ENCODE data around the gene MINDY2.
A peak's percentile ranks its signal among the peaks of the same experiment; 100 is the strongest.

Gene MINDY2

DNA sequence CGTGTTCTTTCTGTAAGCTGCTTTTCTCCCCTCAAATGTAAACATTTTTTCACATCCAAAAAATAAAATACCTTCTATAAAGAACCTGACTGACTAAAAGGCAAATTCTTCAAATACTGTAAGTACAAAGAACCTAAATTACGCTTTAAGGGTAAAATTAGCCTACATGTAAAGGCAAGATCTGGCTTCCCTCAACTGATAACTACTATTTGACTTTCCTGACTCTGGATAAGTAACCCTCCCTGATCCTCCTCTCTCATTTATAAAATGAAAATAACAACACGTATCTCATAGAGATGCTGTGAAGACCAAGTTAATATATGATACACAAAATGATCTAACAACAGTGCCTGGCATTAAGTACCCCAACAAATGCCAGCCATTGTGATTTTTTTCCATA, 33.8 kb upstream of the MINDY2 start:
- no peak overlapping the region for H3K23ac ChIP-seq (ENCODE audit: low read length in 2 of 2)
- no peak overlapping the region for H4K8ac ChIP-seq (ENCODE audit: low read length)
- no peaks in the 10 kb centered on the region for H3K36me3 ChIP-seq (ENCODE audit: control insufficient read depth in 1 of 2, insufficient read depth in 2 of 2, low read depth in 1 of 2, low read length in 2 of 2)
- H3K9me3 ChIP-seq (ENCODE audit: control insufficient read depth, low read length) = no peaks in the 10 kb centered on the region
- no peak overlapping the region for H3K18ac ChIP-seq (ENCODE audit: low read depth in 1 of 2, low read length in 2 of 2)
- H3K79me1 ChIP-seq (replicated peaks; ENCODE audit: low read length, poor library complexity, severe bottlenecking) = no peaks in the 10 kb centered on the region
- WGBS = 94% methylated on average over 3 of the region's 3 CpGs
- no peak overlapping the region for H2BK5ac ChIP-seq (ENCODE audit: low read depth, low read length, poor library complexity, severe bottlenecking)
- H3K27ac ChIP-seq (ENCODE audit: low read length, poor library complexity, severe bottlenecking) = no peak overlapping the region
- H2AFZ ChIP-seq (ENCODE audit: low read depth, low read length) = no peak overlapping the region
- peaks cover 4% of the 10 kb centered on the region for H3K4me1 ChIP-seq (ENCODE audit: control insufficient read depth, insufficient read depth, low read depth, low read length)
- H2BK120ac ChIP-seq (ENCODE audit: low read depth, low read length) = no peak overlapping the region
- H3K14ac ChIP-seq (ENCODE audit: low read length in 2 of 2) = no peak overlapping the region
- no peak overlapping the region for H3K9ac ChIP-seq (ENCODE audit: low read length)
- no peak for DNase-seq
- no peak overlapping the region for H2AK5ac ChIP-seq (ENCODE audit: low read length, severe bottlenecking)
- H2BK15ac ChIP-seq (ENCODE audit: low read depth, poor library complexity, severe bottlenecking) = no peak overlapping the region
- no peak overlapping the region for H3K4ac ChIP-seq (ENCODE audit: low read depth in 1 of 2, low read length in 2 of 2)
- no peak overlapping the region for H3K4me3 ChIP-seq (ENCODE audit: insufficient read depth in 1 of 2, low read depth in 1 of 2, low read length in 2 of 2)
- H2BK12ac ChIP-seq (ENCODE audit: low read length in 2 of 2) = no peak overlapping the region
- no peaks in the 10 kb centered on the region for H3K27me3 ChIP-seq (ENCODE audit: control insufficient read depth in 1 of 2, insufficient read depth in 1 of 2, low read length in 2 of 2)
- H3K4me2 ChIP-seq (ENCODE audit: low read length, poor library complexity, severe bottlenecking) = no peak overlapping the region
- H4K91ac ChIP-seq (ENCODE audit: low read length) = no peak overlapping the region

DNA sequence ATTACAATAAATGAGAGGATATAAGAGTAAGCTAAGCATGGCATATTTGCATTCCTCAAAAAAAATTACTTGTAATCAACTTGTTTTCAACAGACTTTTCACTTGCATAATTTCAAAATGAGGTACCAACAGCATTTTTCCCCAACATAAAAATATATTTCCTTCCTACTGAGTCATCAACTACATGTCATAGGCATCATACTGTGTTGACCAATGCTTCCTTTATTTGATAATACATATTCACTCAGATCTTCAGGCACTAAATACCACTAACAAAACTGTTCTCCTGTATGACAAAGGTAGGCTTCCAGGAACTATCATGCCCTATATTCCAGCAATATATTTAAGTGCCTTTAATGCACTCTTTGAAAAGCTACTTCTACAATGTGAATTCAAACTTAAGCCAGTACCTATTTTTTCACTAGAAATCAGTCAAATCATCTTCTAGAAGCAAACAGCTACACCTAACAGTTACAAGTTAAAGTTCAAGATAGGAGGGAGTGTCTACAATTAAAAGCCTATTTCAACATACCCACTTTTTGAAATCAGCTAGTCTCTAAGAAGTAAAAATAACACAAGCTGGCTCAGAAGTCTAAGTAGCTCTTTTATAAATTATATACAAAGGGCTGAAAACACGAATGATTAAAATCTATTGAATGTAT, 32.9 kb upstream of the MINDY2 start:
- no peak overlapping the region for H3K18ac ChIP-seq (ENCODE audit: low read depth in 1 of 2, low read length in 2 of 2)
- peak; percentile 23 for DNase-seq
- H3K27ac ChIP-seq (ENCODE audit: low read length, poor library complexity, severe bottlenecking) = no peak overlapping the region
- no peak overlapping the region for H2BK15ac ChIP-seq (ENCODE audit: low read depth, poor library complexity, severe bottlenecking)
- H2AFZ ChIP-seq (ENCODE audit: low read depth, low read length) = no peak overlapping the region
- H3K4me2 ChIP-seq (ENCODE audit: low read length, poor library complexity, severe bottlenecking) = no peak overlapping the region
- no peak overlapping the region for H2BK5ac ChIP-seq (ENCODE audit: low read depth, low read length, poor library complexity, severe bottlenecking)
- no CpG with 5 or more reads among the region's 1 CpG for WGBS
- no peaks in the 10 kb centered on the region for H3K9me3 ChIP-seq (ENCODE audit: control insufficient read depth, low read length)
- no peak overlapping the region for H2BK12ac ChIP-seq (ENCODE audit: low read length in 2 of 2)
- H3K36me3 ChIP-seq (ENCODE audit: control insufficient read depth in 1 of 2, insufficient read depth in 2 of 2, low read depth in 1 of 2, low read length in 2 of 2) = no peaks in the 10 kb centered on the region
- no peak overlapping the region for H2AK5ac ChIP-seq (ENCODE audit: low read length, severe bottlenecking)
- no peak overlapping the region for H4K8ac ChIP-seq (ENCODE audit: low read length)
- H3K79me1 ChIP-seq (replicated peaks; ENCODE audit: low read length, poor library complexity, severe bottlenecking) = no peaks in the 10 kb centered on the region
- H3K14ac ChIP-seq (ENCODE audit: low read length in 2 of 2) = no peak overlapping the region
- no peak overlapping the region for H3K4me3 ChIP-seq (ENCODE audit: insufficient read depth in 1 of 2, low read depth in 1 of 2, low read length in 2 of 2)
- H4K91ac ChIP-seq (ENCODE audit: low read length) = no peak overlapping the region
- H3K9ac ChIP-seq (ENCODE audit: low read length) = no peak overlapping the region
- no peaks in the 10 kb centered on the region for H3K27me3 ChIP-seq (ENCODE audit: control insufficient read depth in 1 of 2, insufficient read depth in 1 of 2, low read length in 2 of 2)
- no peak overlapping the region for H3K4ac ChIP-seq (ENCODE audit: low read depth in 1 of 2, low read length in 2 of 2)
- no peak overlapping the region for H3K23ac ChIP-seq (ENCODE audit: low read length in 2 of 2)
- H3K4me1 ChIP-seq (ENCODE audit: control insufficient read depth, insufficient read depth, low read depth, low read length) = peaks cover 9% of the 10 kb centered on the region
- H2BK120ac ChIP-seq (ENCODE audit: low read depth, low read length) = no peak overlapping the region

GRCh38 chr15:58740436-58740835, 30.7 kb upstream of the MINDY2 start:
- no peak overlapping the region for H2AK5ac ChIP-seq (ENCODE audit: low read length, severe bottlenecking)
- H3K27me3 ChIP-seq (ENCODE audit: control insufficient read depth in 1 of 2, insufficient read depth in 1 of 2, low read length in 2 of 2) = no peaks in the 10 kb centered on the region
- H2BK15ac ChIP-seq (ENCODE audit: low read depth, poor library complexity, severe bottlenecking) = no peak overlapping the region
- no peak overlapping the region for H2BK5ac ChIP-seq (ENCODE audit: low read depth, low read length, poor library complexity, severe bottlenecking)
- H3K9ac ChIP-seq (ENCODE audit: low read length) = no peak overlapping the region
- no peak overlapping the region for H2AFZ ChIP-seq (ENCODE audit: low read depth, low read length)
- no peak overlapping the region for H3K23ac ChIP-seq (ENCODE audit: low read length in 2 of 2)
- H3K4me3 ChIP-seq (ENCODE audit: insufficient read depth in 1 of 2, low read depth in 1 of 2, low read length in 2 of 2) = no peak overlapping the region
- H4K8ac ChIP-seq (ENCODE audit: low read length) = no peak overlapping the region
- no peak overlapping the region for H3K14ac ChIP-seq (ENCODE audit: low read length in 2 of 2)
- H3K4me2 ChIP-seq (ENCODE audit: low read length, poor library complexity, severe bottlenecking) = no peak overlapping the region
- H2BK12ac ChIP-seq (ENCODE audit: low read length in 2 of 2) = no peak overlapping the region
- no CpG with 5 or more reads among the region's 4 CpGs for WGBS
- no peaks in the 10 kb centered on the region for H3K79me1 ChIP-seq (replicated peaks; ENCODE audit: low read length, poor library complexity, severe bottlenecking)
- no peaks in the 10 kb centered on the region for H3K9me3 ChIP-seq (ENCODE audit: control insufficient read depth, low read length)
- no peak overlapping the region for H3K18ac ChIP-seq (ENCODE audit: low read depth in 1 of 2, low read length in 2 of 2)
- no peak overlapping the region for H3K4ac ChIP-seq (ENCODE audit: low read depth in 1 of 2, low read length in 2 of 2)
- peaks cover 8% of the 10 kb centered on the region for H3K4me1 ChIP-seq (ENCODE audit: control insufficient read depth, insufficient read depth, low read depth, low read length)
- H2BK120ac ChIP-seq (ENCODE audit: low read depth, low read length) = no peak overlapping the region
- H3K27ac ChIP-seq (ENCODE audit: low read length, poor library complexity, severe bottlenecking) = no peak overlapping the region
- no peaks in the 10 kb centered on the region for H3K36me3 ChIP-seq (ENCODE audit: control insufficient read depth in 1 of 2, insufficient read depth in 2 of 2, low read depth in 1 of 2, low read length in 2 of 2)
- no peak overlapping the region for H4K91ac ChIP-seq (ENCODE audit: low read length)
- no peak for DNase-seq

DNA sequence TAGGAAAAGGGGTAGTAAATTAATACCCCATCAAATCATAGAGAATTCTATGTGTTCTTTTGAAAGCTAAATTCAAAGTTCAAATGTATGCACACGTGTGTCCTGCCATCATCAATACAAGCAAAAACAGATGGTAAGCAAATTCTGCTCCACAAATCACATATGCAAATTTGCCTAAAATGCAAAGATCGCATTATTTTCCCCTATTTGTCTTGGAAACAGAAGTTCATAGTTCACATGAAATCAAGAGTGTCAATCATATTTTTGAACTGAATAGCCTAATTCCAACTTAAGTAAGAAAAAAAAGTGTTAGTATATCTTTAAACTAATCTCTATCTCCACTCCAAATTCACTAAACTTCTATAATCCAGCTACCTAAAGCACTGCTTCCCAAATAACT, 30.1 kb upstream of the MINDY2 start:
- Histone ChIP-seq H3K4me3 (ENCODE audit: insufficient read depth in 1 of 2, low read depth in 1 of 2, low read length in 2 of 2) (no peak overlapping the region), H2BK120ac (ENCODE audit: low read depth, low read length) (no peak overlapping the region), H4K91ac (ENCODE audit: low read length) (no peak overlapping the region), H3K79me1 (replicated peaks; ENCODE audit: low read length, poor library complexity, severe bottlenecking) (no peaks in the 10 kb centered on the region), H4K8ac (ENCODE audit: low read length) (no peak overlapping the region), H2BK12ac (ENCODE audit: low read length in 2 of 2) (no peak overlapping the region), H2BK5ac (ENCODE audit: low read depth, low read length, poor library complexity, severe bottlenecking) (no peak overlapping the region), H3K27me3 (ENCODE audit: control insufficient read depth in 1 of 2, insufficient read depth in 1 of 2, low read length in 2 of 2) (no peaks in the 10 kb centered on the region), H3K27ac (ENCODE audit: low read length, poor library complexity, severe bottlenecking) (no peak overlapping the region), H3K4ac (ENCODE audit: low read depth in 1 of 2, low read length in 2 of 2) (no peak overlapping the region), H2AFZ (ENCODE audit: low read depth, low read length) (no peak overlapping the region), H3K9me3 (ENCODE audit: control insufficient read depth, low read length) (no peaks in the 10 kb centered on the region), H3K4me2 (ENCODE audit: low read length, poor library complexity, severe bottlenecking) (no peak overlapping the region), H3K36me3 (ENCODE audit: control insufficient read depth in 1 of 2, insufficient read depth in 2 of 2, low read depth in 1 of 2, low read length in 2 of 2) (no peaks in the 10 kb centered on the region), H2AK5ac (ENCODE audit: low read length, severe bottlenecking) (no peak overlapping the region), H3K9ac (ENCODE audit: low read length) (no peak overlapping the region), H3K4me1 (ENCODE audit: control insufficient read depth, insufficient read depth, low read depth, low read length) (peaks cover 8% of the 10 kb centered on the region), H3K18ac (ENCODE audit: low read depth in 1 of 2, low read length in 2 of 2) (no peak overlapping the region), H3K23ac (ENCODE audit: low read length in 2 of 2) (no peak overlapping the region), H3K14ac (ENCODE audit: low read length in 2 of 2) (no peak overlapping the region), H2BK15ac (ENCODE audit: low read depth, poor library complexity, severe bottlenecking) (no peak overlapping the region)
- no peak for DNase-seq
- 100% methylated on average over 2 of the region's 2 CpGs for WGBS

All from mesenchymal stem cell (in vitro differentiated cells and primary cell).